ENCODE measurements around the gene RUNX1. TPM values are rescaled to one million over a fixed set of nuclear protein-coding genes. Genes with fewer than 3 reads are reported as not detected.

Gene RUNX1
- total RNA-seq, 2 donors from 2014 or later: 23.0 to 25.8 TPM

GRCh38 chr21:35091496-35091895, 42.4 kb upstream of the RUNX1 start:
- 92% methylated on average over 3 of the region's 3 CpGs for WGBS
- H3K4me1 ChIP-seq (replicated peaks): no peaks in the 10 kb centered on the region
- DNase-seq (ENCODE audit: low spot score): no peak
- no peak for TF ChIP-seq POLR2A (IDR thresholded peaks at IDR 0.05)
- no peak for TF ChIP-seq CTCF (IDR thresholded peaks at IDR 0.05)
- intact Hi-C loops (cut with DNase I): no loop called here
- H3K27me3 ChIP-seq (replicated peaks; ENCODE audit: insufficient read depth): no peaks in the 10 kb centered on the region
- H3K27ac ChIP-seq: no peak overlapping the region
- no peak overlapping the region for H3K4me3 ChIP-seq
- H3K36me3 ChIP-seq: no peaks in the 10 kb centered on the region
- H3K9me3 ChIP-seq: no peaks in the 10 kb centered on the region

GRCh38 chr21:35090403-35090802, 41.3 kb upstream of the RUNX1 start:
- H3K4me3 ChIP-seq: no peak overlapping the region
- no peaks in the 10 kb centered on the region for H3K4me1 ChIP-seq (replicated peaks)
- 58% methylated on average over 4 of the region's 4 CpGs for WGBS
- no peaks in the 10 kb centered on the region for H3K36me3 ChIP-seq
- no peak for TF ChIP-seq POLR2A (IDR thresholded peaks at IDR 0.05)
- DNase-seq (ENCODE audit: low spot score): no peak
- H3K27me3 ChIP-seq (replicated peaks; ENCODE audit: insufficient read depth): no peaks in the 10 kb centered on the region
- H3K27ac ChIP-seq: no peak overlapping the region
- intact Hi-C loops (cut with DNase I): no loop called here
- H3K9me3 ChIP-seq: no peaks in the 10 kb centered on the region

GRCh38 chr21:35088319-35088771, 39.2 kb upstream of the RUNX1 start:
- no peak for TF ChIP-seq POLR2A (IDR thresholded peaks at IDR 0.05)
- TF ChIP-seq CTCF (IDR thresholded peaks at IDR 0.05): no peak
- no peak for TF ChIP-seq POLR2AphosphoS5 (IDR thresholded peaks at IDR 0.05)
- intact Hi-C loops (cut with DNase I): no loop called here
- no peak for DNase-seq (ENCODE audit: low spot score)

GRCh38 chr21:35086357-35086756, 37.3 kb upstream of the RUNX1 start:
- no peak overlapping the region for H3K4me3 ChIP-seq
- H3K9me3 ChIP-seq: no peaks in the 10 kb centered on the region
- H3K36me3 ChIP-seq: no peaks in the 10 kb centered on the region
- TF ChIP-seq POLR2A (IDR thresholded peaks at IDR 0.05) (no peak), CTCF (IDR thresholded peaks at IDR 0.05) (no peak), POLR2AphosphoS5 (IDR thresholded peaks at IDR 0.05) (no peak)
- WGBS: 77% methylated on average over 2 of the region's 2 CpGs
- H3K27ac ChIP-seq: no peak overlapping the region
- H3K27me3 ChIP-seq (replicated peaks; ENCODE audit: insufficient read depth): no peaks in the 10 kb centered on the region
- H3K4me1 ChIP-seq (replicated peaks): no peaks in the 10 kb centered on the region
- intact Hi-C loops (cut with DNase I): no loop called here
- DNase-seq (ENCODE audit: low spot score): no peak

More at GRCh38 chr21:35088319-35088771, 39.2 kb upstream of the RUNX1 start:
- 75% methylated on average over 2 of the region's 2 CpGs for WGBS
- Histone ChIP-seq H3K36me3 (no peaks in the 10 kb centered on the region), H3K9me3 (no peaks in the 10 kb centered on the region), H3K4me3 (no peak overlapping the region), H3K4me1 (replicated peaks) (no peaks in the 10 kb centered on the region), H3K27me3 (replicated peaks; ENCODE audit: insufficient read depth) (no peaks in the 10 kb centered on the region), H3K27ac (no peak overlapping the region)

GRCh38 chr21:35084869-35085268, 35.8 kb upstream of the RUNX1 start:
- TF ChIP-seq POLR2AphosphoS5 (IDR thresholded peaks at IDR 0.05) (no peak), CTCF (IDR thresholded peaks at IDR 0.05) (no peak), POLR2A (IDR thresholded peaks at IDR 0.05) (no peak)
- Histone ChIP-seq H3K27me3 (replicated peaks; ENCODE audit: insufficient read depth) (no peaks in the 10 kb centered on the region), H3K4me3 (no peak overlapping the region), H3K4me1 (replicated peaks) (no peaks in the 10 kb centered on the region), H3K9me3 (no peaks in the 10 kb centered on the region), H3K36me3 (no peaks in the 10 kb centered on the region), H3K27ac (no peak overlapping the region)
- 30% methylated on average over 3 of the region's 3 CpGs for WGBS
- intact Hi-C loops (cut with DNase I): no loop called here
- DNase-seq (ENCODE audit: low spot score): no peak
